ENCODE results near the gene TBC1D4.

TBC1D4 gene

DNA sequence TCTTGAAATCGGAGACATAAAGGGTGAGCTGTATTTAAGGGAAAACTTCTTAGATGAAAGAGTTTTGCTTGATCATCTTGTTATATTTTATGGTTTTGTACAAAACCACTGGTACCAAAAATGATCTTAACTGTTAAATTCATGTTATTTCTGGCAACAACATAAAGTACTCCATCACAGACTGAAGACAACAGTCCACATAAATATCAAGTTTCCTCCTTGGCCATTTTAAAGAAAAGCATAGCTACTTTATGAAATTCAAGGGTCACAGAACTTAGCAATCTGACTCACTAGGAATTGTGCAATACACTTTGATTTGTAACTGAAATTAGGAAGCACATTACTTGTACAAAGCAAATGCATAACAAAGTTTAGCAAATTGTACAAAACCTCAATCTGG lies 66.3 kb downstream of the TBC1D4 start:
- no peak for DNase-seq

DNA sequence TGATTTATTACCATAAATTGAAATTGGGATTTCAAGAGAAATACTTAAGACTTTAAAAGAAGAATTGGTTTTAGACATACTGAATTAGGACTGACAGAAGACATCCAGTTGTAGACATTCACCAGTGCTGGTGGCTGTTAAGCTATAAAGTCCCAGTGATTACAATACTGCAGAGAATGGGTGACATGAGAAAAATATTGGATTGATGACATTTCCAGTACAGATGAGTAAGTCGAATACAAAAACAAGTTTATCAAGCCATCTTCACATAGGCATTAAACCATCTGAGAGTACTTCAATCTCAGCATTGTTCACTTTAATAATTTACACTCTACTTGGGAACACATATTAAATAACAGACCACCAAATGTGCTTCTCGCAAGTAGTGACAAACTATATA lies 66.8 kb downstream of the TBC1D4 start:
- no peak for DNase-seq

DNA sequence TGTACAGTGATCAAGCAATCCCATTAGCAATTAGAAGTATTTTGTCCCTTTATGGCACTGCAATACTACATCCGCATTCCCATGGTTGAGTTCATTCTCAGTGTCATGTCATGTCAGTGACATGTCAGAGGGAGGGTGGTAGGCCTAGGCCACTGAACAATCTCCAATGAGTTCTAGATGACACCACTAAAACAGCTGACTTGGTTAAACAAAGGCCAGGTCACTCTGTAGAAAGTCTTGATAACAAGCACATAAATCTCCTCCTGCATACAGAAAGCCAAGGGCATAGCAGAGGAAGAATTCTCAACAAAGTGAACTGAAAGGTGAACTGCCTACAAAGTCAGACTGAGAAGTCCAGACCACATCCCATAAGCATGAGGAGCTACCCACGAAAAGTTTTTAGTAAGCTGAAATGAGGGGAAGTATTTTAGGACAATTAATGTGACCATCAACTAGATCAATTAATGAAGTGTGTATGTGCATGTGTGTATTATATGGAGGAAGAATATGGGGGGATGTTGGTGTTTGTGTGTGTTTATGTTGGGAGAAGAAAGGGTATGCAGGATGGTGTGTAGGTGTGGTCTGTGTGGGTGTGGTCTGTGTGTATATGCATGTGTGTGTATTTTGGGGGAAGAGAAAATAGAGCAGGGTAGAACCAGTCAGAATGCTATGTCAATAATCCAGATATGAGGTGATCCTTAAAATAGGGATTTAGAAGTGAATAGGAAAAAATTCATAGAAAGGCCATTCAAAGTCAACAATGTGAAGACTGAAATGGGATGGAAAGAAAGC lies 67.7 kb downstream of the TBC1D4 start:
- DNase-seq = no peak

GRCh38 chr13:75411924-75412537 lies 69.9 kb downstream of the TBC1D4 start:
- DNase-seq = no peak

GRCh38 chr13:75410207-75410606 lies 71.8 kb downstream of the TBC1D4 start:
- DNase-seq = no peak

- no peak for DNase-seq
Observed at GRCh38 chr13:75407998-75408397, 74.0 kb downstream of the TBC1D4 start.

DNA sequence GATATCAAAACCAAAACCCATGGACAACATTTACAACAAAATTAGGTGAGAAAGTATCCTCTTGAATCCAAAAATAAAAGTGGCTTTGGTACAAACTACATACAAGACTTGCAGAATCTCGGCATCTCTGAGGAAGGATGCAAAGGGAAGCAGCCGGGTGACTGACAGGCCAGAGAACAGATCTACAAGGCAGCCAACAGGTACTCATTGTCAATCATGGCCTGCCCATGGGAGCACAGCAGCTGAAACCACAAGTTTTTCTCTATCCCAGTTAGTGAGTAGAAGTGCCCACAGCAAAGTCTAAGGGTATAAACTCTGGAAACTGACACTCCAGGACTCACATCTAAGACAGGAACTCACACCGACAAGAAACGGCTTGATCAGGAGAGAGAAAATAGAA lies 74.5 kb downstream of the TBC1D4 start:
- no peak for DNase-seq

DNA sequence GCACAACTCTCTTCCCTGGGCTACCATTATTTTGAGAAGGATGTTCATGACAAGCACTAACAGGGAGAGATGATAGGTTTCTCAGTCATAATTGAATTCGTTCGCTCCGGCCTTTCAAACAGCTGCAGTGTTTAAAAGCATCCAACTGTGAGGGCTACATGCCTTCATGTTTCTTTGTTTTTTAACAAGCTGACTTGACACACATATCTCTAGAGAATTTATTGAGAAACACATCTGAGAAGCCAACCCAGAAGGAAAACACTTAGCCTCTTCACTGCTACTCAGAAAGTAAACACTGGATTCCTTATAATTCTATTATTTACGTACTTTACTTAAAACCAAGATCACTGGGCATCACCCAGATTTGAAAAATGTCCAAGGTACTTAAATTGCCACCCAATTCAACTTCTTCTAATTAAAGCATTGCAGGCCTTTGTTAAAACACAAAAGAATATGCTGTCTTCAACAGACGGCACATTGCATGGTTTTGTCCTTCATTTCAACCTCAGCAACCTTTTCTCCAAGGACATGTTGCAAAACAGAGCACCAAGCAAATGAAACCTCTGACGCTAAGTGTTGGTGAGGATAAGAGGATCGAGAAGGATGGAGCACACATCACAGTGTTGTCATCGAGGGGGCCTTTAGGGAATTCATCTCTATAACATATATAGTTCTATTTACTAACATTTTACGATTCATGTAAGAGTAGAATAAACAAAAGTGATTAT lies 75.8 kb downstream of the TBC1D4 start:
- DNase-seq = no peak

DNA sequence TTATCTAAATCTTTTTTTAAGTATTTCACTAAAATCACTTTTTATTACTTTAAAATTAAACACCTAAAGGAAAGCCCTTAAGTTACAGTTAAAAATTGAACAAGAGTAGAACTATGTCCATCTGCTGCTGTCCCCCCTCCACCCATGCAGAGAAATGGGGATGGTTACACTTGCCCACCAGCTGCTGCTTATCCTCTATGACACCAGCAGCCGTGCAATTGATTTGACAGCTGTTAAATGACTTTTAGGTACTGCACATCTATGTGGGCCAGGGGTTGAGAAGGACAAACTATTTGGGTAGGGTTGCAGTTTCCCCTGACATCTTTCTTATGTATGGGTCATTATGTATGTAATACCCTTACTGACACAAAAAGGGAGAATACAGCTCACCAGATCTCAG lies 77.2 kb downstream of the TBC1D4 start:
- no peak for DNase-seq

- DNase-seq = no peak
Observed at GRCh38 chr13:75402787-75403186, 79.2 kb downstream of the TBC1D4 start.

- no peak for DNase-seq
Observed at GRCh38 chr13:75400775-75401174, 81.2 kb downstream of the TBC1D4 start.

DNA sequence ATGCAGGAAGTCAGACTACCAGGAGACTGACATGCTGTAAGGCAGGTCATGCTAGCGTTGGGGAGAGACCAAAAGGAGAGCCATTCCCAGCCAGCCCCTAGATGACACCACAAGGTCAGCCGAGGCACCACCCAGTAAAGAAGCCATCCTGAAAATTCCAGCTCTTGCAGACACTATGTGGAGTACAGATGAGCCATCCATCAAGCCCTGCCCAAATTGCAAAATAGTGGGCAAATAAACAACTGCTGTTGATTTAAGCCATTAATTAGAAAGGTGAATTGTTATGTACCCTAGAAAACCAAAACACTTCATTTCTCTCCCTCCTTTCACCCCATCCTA lies 82.1 kb downstream of the TBC1D4 start:
- no peak for DNase-seq

DNA sequence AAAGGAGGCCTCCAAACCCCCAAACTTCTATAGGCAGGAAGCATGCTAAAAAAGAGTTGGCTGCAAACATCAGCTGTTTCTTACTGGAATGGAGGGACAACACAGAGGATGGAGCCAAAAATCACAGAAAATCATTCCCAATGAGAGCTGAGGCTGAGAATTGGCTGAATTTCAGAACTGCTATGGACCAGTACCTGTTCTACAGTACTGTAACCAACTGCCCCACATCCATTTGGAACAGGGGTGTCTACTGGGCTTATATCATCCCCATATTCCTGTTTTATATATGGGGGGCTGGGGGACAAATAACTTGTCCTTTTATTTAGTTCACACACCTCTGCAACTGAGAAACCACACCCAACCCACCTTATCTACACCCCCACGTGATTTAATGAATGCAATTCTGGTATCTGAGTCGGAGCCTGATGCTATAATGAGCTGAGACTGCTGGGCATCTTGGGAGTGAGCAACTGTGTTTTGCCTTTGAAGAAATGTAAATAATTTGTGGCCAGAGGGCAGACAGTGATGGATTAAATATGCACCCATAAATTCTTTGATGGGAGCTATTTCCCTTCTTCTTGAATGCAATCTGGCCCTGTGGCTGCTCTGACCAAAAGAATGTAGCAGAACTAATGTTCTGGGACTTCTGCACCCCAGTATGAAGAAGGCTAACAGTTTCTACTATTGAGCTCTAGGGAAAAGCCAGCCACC lies 82.6 kb downstream of the TBC1D4 start:
- DNase-seq = no peak

- DNase-seq = no peak
Observed at GRCh38 chr13:75398072-75398471, 83.9 kb downstream of the TBC1D4 start.

DNA sequence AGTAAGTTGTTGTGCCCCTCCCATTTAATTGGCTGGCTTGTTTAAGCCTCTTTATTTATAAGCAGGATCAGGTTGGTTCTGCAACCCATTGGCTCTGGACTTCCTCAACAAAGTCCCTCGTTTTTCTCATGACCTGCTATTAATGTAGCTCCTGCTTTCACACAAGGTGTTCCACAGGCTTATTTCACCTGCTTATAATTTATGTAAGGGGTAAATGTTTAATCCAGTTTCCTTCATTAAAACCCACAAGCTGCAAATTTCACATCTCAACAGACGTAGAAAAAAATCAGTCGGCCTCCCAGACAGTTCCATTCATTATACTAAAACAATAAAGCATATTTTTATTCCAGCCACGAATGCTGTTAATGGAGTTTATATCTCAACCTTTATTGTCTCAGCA lies 86.1 kb downstream of the TBC1D4 start:
- DNase-seq = no peak

GRCh38 chr13:75395066-75395465 lies 86.9 kb downstream of the TBC1D4 start:
- no peak for DNase-seq

DNA sequence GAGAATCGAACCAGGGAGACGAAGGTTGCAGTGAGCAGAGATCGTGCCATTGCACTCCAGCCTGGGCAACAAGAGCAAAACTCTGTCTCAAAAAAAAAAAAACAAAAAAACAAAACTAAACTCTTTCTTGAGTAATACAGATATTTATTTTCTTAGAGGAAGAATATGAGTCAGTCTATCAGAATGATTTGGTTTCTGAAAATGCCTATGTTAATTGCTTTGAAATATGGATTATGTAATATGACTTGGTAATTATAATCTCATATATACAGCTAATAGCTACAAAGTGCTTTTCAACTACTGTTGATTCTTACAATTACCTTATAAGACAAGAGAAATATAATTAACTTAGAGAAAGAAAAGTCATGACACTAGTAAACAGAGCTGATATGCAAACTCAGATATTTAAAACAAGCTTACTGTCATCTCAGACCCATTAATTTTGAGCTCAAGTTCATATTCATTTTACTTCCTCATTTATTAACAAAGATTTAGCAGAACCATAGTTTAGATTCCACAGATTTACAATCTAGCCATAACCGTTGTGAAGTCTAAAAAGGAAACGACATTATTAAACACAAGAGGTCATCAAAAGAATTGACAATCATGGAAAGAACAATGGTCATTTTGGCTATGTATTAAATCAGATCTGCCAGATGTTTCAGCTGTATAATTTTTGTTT lies 88.0 kb downstream of the TBC1D4 start:
- DNase-seq = no peak

GRCh38 chr13:75391432-75392100 lies 90.4 kb downstream of the TBC1D4 start:
- DNase-seq = no peak

- DNase-seq = no peak
Observed at GRCh38 chr13:75390229-75390628, 91.7 kb downstream of the TBC1D4 start.

GRCh38 chr13:75385708-75386083 lies 96.3 kb downstream of the TBC1D4 start:
- DNase-seq = no peak

GRCh38 chr13:75384879-75385707 lies 96.9 kb downstream of the TBC1D4 start:
- DNase-seq = no peak

All from stimulated activated naive CD4-positive, alpha-beta T cell (primary cell).